ENCODE results near the gene CHDH. TPM values are rescaled to one million over a fixed set of nuclear protein-coding genes. Genes with fewer than 3 reads are reported as not detected.

Gene CHDH
- total and polyA plus RNA-seq, 2 donors (not counting 1 experiment from before 2014, with no cell fraction given), result 0.03 to 0.37 TPM

- Mint-ChIP-seq H3K27me3 (peaks cover 3% of the 10 kb centered on the region), H3K9me3 (ENCODE audit: insufficient read depth) (no peaks in the 10 kb centered on the region), H3K4me3 (no peak overlapping the region), H3K27ac (no peak overlapping the region), H3K4me1 (no peaks in the 10 kb centered on the region)
- Histone ChIP-seq H2AFZ (ENCODE audit: insufficient read depth, low read depth, low read length, poor library complexity, severe bottlenecking) (no peak overlapping the region), H3K4me3 (ENCODE audit: control extremely low read depth in 1 of 5, extremely low read depth in 1 of 5, insufficient read depth in 1 of 5, low read depth in 2 of 5, low read length in 4 of 5) (no peak overlapping the region), H3K27ac (ENCODE audit: low read length in 2 of 2) (no peak overlapping the region), H4K20me1 (ENCODE audit: control insufficient read depth, insufficient read depth, low read length, poor library complexity, severe bottlenecking) (no peaks in the 10 kb centered on the region), H3K9me3 (ENCODE audit: control extremely low read depth in 1 of 3, control insufficient read depth in 2 of 3, insufficient read depth in 1 of 3, low read length in 2 of 3) (no peaks in the 10 kb centered on the region), H3K27me3 (replicated peaks in 1 of 4; ENCODE audit: control extremely low read depth in 1 of 4, control insufficient read depth in 3 of 4, insufficient read depth in 4 of 4, low read length in 3 of 4) (no peaks in the 10 kb centered on the region), H3K4me1 (ENCODE audit: control insufficient read depth in 2 of 2, insufficient read depth in 2 of 2, low read length in 2 of 2) (no peaks in the 10 kb centered on the region), H3K9ac (ENCODE audit: low read length) (no peak overlapping the region), H3K36me3 (replicated peaks in 1 of 2; ENCODE audit: control extremely low read depth in 1 of 2, control insufficient read depth in 1 of 2, extremely low read depth in 1 of 2, insufficient read depth in 2 of 2, low read length in 1 of 2) (no peaks in the 10 kb centered on the region), H3K79me2 (ENCODE audit: control insufficient read depth, insufficient read depth, low read length) (no peaks in the 10 kb centered on the region), H3K4me2 (replicated peaks; ENCODE audit: low read depth, low read length, poor library complexity, severe bottlenecking) (no peak overlapping the region)
- intact Hi-C loops (cut with micrococcal nuclease), result no loop called here
- ATAC-seq (ENCODE audit: low read depth) (no peak), DNase-seq (no peak)
- CTCF ChIA-PET, result no interaction called here
- 94% methylated on average over 18 of the region's 18 CpGs for WGBS (ENCODE audit: insufficient coverage)
- POLR2A ChIA-PET, result no interaction called here
- TF ChIP-seq EZH2 (IDR thresholded peaks at IDR 0.05; ENCODE audit: borderline replicate concordance, insufficient read depth, low read depth, low read length, poor library complexity, severe bottlenecking), result no peak
- TF ChIP-seq CTCF (IDR thresholded peaks at IDR 0.05), result no peak
Measured at GRCh38 chr3:53803124-53803815, 42.9 kb downstream of the CHDH start.

GRCh38 chr3:53802256-53802880 is 43.9 kb downstream of the CHDH start:
- TF ChIP-seq EZH2 (IDR thresholded peaks at IDR 0.05; ENCODE audit: borderline replicate concordance, insufficient read depth, low read depth, low read length, poor library complexity, severe bottlenecking), result no peak
- TF ChIP-seq CTCF (IDR thresholded peaks at IDR 0.05), result no peak
- 87% methylated on average over 8 of the region's 8 CpGs for WGBS (ENCODE audit: insufficient coverage)
- H3K27ac ChIP-seq (ENCODE audit: low read length in 2 of 2), result no peak overlapping the region
- Mint-ChIP-seq H3K27me3 (peaks cover 4% of the 10 kb centered on the region), H3K4me3 (no peak overlapping the region), H3K27ac (no peak overlapping the region), H3K4me1 (no peaks in the 10 kb centered on the region), H3K9me3 (ENCODE audit: insufficient read depth) (no peaks in the 10 kb centered on the region)
- ATAC-seq (ENCODE audit: low read depth) (no peak), DNase-seq (no peak)
- no peak overlapping the region for H2AFZ ChIP-seq (ENCODE audit: insufficient read depth, low read depth, low read length, poor library complexity, severe bottlenecking)
- intact Hi-C loops (cut with micrococcal nuclease), result no loop called here
- H3K4me2 ChIP-seq (replicated peaks; ENCODE audit: low read depth, low read length, poor library complexity, severe bottlenecking), result no peak overlapping the region
- H3K27me3 ChIP-seq (replicated peaks in 1 of 4; ENCODE audit: control extremely low read depth in 1 of 4, control insufficient read depth in 3 of 4, insufficient read depth in 4 of 4, low read length in 3 of 4), result no peaks in the 10 kb centered on the region
- ChIA-PET CTCF (no interaction called here), POLR2A (no interaction called here)
- H3K36me3 ChIP-seq (replicated peaks in 1 of 2; ENCODE audit: control extremely low read depth in 1 of 2, control insufficient read depth in 1 of 2, extremely low read depth in 1 of 2, insufficient read depth in 2 of 2, low read length in 1 of 2), result no peaks in the 10 kb centered on the region
- no peaks in the 10 kb centered on the region for H4K20me1 ChIP-seq (ENCODE audit: control insufficient read depth, insufficient read depth, low read length, poor library complexity, severe bottlenecking)
- no peaks in the 10 kb centered on the region for H3K79me2 ChIP-seq (ENCODE audit: control insufficient read depth, insufficient read depth, low read length)
- H3K4me3 ChIP-seq (ENCODE audit: control extremely low read depth in 1 of 5, extremely low read depth in 1 of 5, insufficient read depth in 1 of 5, low read depth in 2 of 5, low read length in 4 of 5), result no peak overlapping the region
- H3K9ac ChIP-seq (ENCODE audit: low read length), result no peak overlapping the region
- H3K4me1 ChIP-seq (ENCODE audit: control insufficient read depth in 2 of 2, insufficient read depth in 2 of 2, low read length in 2 of 2), result no peaks in the 10 kb centered on the region
- no peaks in the 10 kb centered on the region for H3K9me3 ChIP-seq (ENCODE audit: control extremely low read depth in 1 of 3, control insufficient read depth in 2 of 3, insufficient read depth in 1 of 3, low read length in 2 of 3)

Measured in B cell (primary cell).